HUES64 (cell line): ENCODE measurements around the gene GTF3C2.

Experiments used
- H3K27ac ChIP-seq: 2 replicates; pipeline ENCODE4 v1.7.0; 2013; ENCODE audit warnings: low read depth, low read length, inconsistent platforms
- H3K27me3 ChIP-seq: 2 replicates; pipeline ENCODE4 v1.6.1; 2013; ENCODE audit warnings: mild to moderate bottlenecking, low read length; ENCODE audit not compliant: insufficient read depth
- H3K36me3 ChIP-seq: 2 replicates; pipeline ENCODE4 v1.6.1; 2013; ENCODE audit warnings: mild to moderate bottlenecking, low read length; ENCODE audit not compliant: insufficient read depth
- H3K4me1 ChIP-seq: 2 replicates; pipeline ENCODE4 v1.6.1; 2013; ENCODE audit warnings: mild to moderate bottlenecking, low read length, moderate library complexity; ENCODE audit not compliant: insufficient read depth
- H3K4me3 ChIP-seq: 2 replicates; pipeline ENCODE4 v1.5.1; 2013; ENCODE audit warnings: mild to moderate bottlenecking, low read length, moderate library complexity
- H3K9ac ChIP-seq: 2 replicates; pipeline ENCODE4 v1.6.1; 2013; ENCODE audit warnings: mild to moderate bottlenecking, low read depth, low read length
- H3K9me3 ChIP-seq: 2 replicates; pipeline ENCODE4 v1.6.1; 2013; ENCODE audit warnings: low read depth, low read length; ENCODE audit not compliant: insufficient read depth
- WGBS: fragments of 150-250, 120-280 bp; methylation state at CpG from one replicate; pipeline ENCODE4 v1.1.7; 2013; ENCODE audit warnings: missing lambda C conversion rate; 5-methylcytosine and 5-hydroxymethylcytosine counted together

GTF3C2 gene

GRCh38 chr2:27288610-27289009, 68.0 kb downstream of the GTF3C2 start:
- H3K4me3 ChIP-seq = no peak overlapping the region
- H3K36me3 ChIP-seq = no peaks in the 10 kb centered on the region
- H3K9me3 ChIP-seq = no peaks in the 10 kb centered on the region
- no peaks in the 10 kb centered on the region for H3K27me3 ChIP-seq
- H3K4me1 ChIP-seq = peaks cover 8% of the 10 kb centered on the region
- no peak overlapping the region for H3K27ac ChIP-seq
- H3K9ac ChIP-seq = no peak overlapping the region
- WGBS = 94% methylated on average over 2 of the region's 3 CpGs

GRCh38 chr2:27285481-27285880, 71.1 kb downstream of the GTF3C2 start:
- Histone ChIP-seq H3K4me3 (no peak overlapping the region), H3K36me3 (no peaks in the 10 kb centered on the region), H3K9ac (no peak overlapping the region), H3K4me1 (peaks cover 29% of the 10 kb centered on the region), H3K27ac (no peak overlapping the region), H3K9me3 (no peaks in the 10 kb centered on the region), H3K27me3 (peaks cover 12% of the 10 kb centered on the region; the same call in 1 of the 2 replicates)
- 70% methylated on average over 5 of the region's 6 CpGs for WGBS

GRCh38 chr2:27284996-27285395, 71.6 kb downstream of the GTF3C2 start:
- peaks cover 12% of the 10 kb centered on the region; the same call in 1 of the 2 replicates for H3K27me3 ChIP-seq
- H3K4me1 ChIP-seq = peaks cover 29% of the 10 kb centered on the region
- no peaks in the 10 kb centered on the region for H3K36me3 ChIP-seq
- whole genome bisulfite sequencing = no CpG with 5 or more reads among the region's 1 CpG
- no peak overlapping the region for H3K27ac ChIP-seq
- no peak overlapping the region for H3K4me3 ChIP-seq
- H3K9ac ChIP-seq = no peak overlapping the region
- H3K9me3 ChIP-seq = no peaks in the 10 kb centered on the region

GRCh38 chr2:27282892-27283291, 73.7 kb downstream of the GTF3C2 start:
- Histone ChIP-seq H3K27me3 (peaks cover 12% of the 10 kb centered on the region; the same call in 1 of the 2 replicates), H3K9ac (peak overlapping the region; percentile 30), H3K4me3 (peak overlapping the region; percentile 35), H3K36me3 (no peaks in the 10 kb centered on the region), H3K27ac (peak overlapping the region; percentile 53; the same call in 1 of the 2 replicates), H3K4me1 (peaks cover 29% of the 10 kb centered on the region), H3K9me3 (no peaks in the 10 kb centered on the region)
- WGBS = 51% methylated on average over 5 of the region's 5 CpGs

- Histone ChIP-seq H3K36me3 (no peaks in the 10 kb centered on the region), H3K9ac (peak within 1 kb of the TSS; percentile 30), H3K27me3 (peaks cover 12% of the 10 kb centered on the region; the same call in 1 of the 2 replicates), H3K4me3 (peak within 1 kb of the TSS; percentile 35), H3K27ac (peak within 1 kb of the TSS; percentile 53; the same call in 1 of the 2 replicates), H3K9me3 (no peaks in the 10 kb centered on the region), H3K4me1 (peaks cover 28% of the 10 kb centered on the region)
- WGBS = 33% methylated on average over 5 of the region's 5 CpGs
These were observed 74.6 kb downstream of the GTF3C2 start, which contains the start of gene TRIM54 for GRCh38 chr2:27281855-27282559. TRIM54 (plus strand) TSS chr2:27282429; CDS start chr2:27282732, 303 bp downstream.

- H3K9ac ChIP-seq = no peak overlapping the region
- peaks cover 24% of the 10 kb centered on the region for H3K4me1 ChIP-seq
- 92% methylated on average over 3 of the region's 3 CpGs for WGBS
These were observed 75.1 kb downstream of the GTF3C2 start for GRCh38 chr2:27281442-27281841.

GRCh38 chr2:27280826-27281225, 75.7 kb downstream of the GTF3C2 start:
- no peak overlapping the region for H3K4me3 ChIP-seq
- WGBS = 91% methylated on average over 3 of the region's 3 CpGs
- H3K27ac ChIP-seq = no peak overlapping the region
- H3K27me3 ChIP-seq = peaks cover 12% of the 10 kb centered on the region; the same call in 1 of the 2 replicates
- H3K4me1 ChIP-seq = peaks cover 24% of the 10 kb centered on the region
- no peak overlapping the region for H3K9ac ChIP-seq
- no peaks in the 10 kb centered on the region for H3K9me3 ChIP-seq
- no peaks in the 10 kb centered on the region for H3K36me3 ChIP-seq

More at GRCh38 chr2:27281442-27281841, 75.1 kb downstream of the GTF3C2 start:
- Histone ChIP-seq H3K36me3 (no peaks in the 10 kb centered on the region), H3K4me3 (no peak overlapping the region), H3K9me3 (no peaks in the 10 kb centered on the region), H3K27me3 (peaks cover 12% of the 10 kb centered on the region; the same call in 1 of the 2 replicates), H3K27ac (no peak overlapping the region)

GRCh38 chr2:27278010-27278409, 78.6 kb downstream of the GTF3C2 start:
- Histone ChIP-seq H3K27ac (no peak overlapping the region), H3K9me3 (no peaks in the 10 kb centered on the region), H3K4me1 (peaks cover 19% of the 10 kb centered on the region), H3K4me3 (no peak overlapping the region), H3K9ac (no peak overlapping the region), H3K27me3 (peaks cover 9% of the 10 kb centered on the region; the same call in 1 of the 2 replicates), H3K36me3 (no peaks in the 10 kb centered on the region)
- 71% methylated on average over 1 of the region's 1 CpG for WGBS
